22Rv1 (cell line): ENCODE data around the gene ABCD3.

Source experiments
- ZFX ChIP-seq: fragments of 450-650 bp; IDR thresholded peaks from 2 replicates; pipeline ENCODE4 v1.6.1; 2017; ENCODE audit warnings: antibody characterized with exemption, borderline replicate concordance
- TF ChIP-seq, protein P1 (sequence below): fragments of 450-650 bp; IDR thresholded peaks from 2 replicates; pipeline ENCODE4 v1.5.1; 2017; ENCODE audit warnings: mild to moderate bottlenecking

- TF ChIP-seq, protein P1, sequence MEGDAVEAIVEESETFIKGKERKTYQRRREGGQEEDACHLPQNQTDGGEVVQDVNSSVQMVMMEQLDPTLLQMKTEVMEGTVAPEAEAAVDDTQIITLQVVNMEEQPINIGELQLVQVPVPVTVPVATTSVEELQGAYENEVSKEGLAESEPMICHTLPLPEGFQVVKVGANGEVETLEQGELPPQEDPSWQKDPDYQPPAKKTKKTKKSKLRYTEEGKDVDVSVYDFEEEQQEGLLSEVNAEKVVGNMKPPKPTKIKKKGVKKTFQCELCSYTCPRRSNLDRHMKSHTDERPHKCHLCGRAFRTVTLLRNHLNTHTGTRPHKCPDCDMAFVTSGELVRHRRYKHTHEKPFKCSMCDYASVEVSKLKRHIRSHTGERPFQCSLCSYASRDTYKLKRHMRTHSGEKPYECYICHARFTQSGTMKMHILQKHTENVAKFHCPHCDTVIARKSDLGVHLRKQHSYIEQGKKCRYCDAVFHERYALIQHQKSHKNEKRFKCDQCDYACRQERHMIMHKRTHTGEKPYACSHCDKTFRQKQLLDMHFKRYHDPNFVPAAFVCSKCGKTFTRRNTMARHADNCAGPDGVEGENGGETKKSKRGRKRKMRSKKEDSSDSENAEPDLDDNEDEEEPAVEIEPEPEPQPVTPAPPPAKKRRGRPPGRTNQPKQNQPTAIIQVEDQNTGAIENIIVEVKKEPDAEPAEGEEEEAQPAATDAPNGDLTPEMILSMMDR: no peak
- TF ChIP-seq ZFX: no peak
Measured at GRCh38 chr1:94382201-94382600, 36.0 kb upstream of the ABCD3 start.
